ENCODE results near the gene OSTM1.

Gene OSTM1

DNA sequence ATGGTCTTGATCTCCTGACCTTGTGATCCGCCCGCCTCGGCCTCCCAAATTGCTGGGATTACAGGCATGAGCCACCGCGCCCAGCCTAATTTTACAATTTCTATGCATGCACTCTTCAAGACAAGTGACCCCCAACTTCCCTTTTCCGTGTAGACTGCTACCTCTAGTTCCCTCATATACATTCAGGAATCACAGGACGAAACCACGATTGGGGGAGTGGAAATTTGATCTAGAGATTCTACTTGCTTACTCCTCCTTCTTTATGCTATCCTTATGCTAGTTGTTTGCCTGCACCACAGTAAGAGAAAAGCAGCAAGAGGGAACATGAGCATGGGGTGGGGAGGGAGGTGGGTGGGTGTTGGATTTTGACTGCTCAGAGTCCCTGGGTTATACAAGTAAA, 34.9 kb downstream of the OSTM1 start:
- FAIRE-seq (no peak), DNase-seq (ENCODE audit: insufficient read length, low spot score) (no peak)
- no peak for TF ChIP-seq CTCF (IDR thresholded peaks at IDR 0.05; ENCODE audit: insufficient read depth, missing control alignments)

- TF ChIP-seq CTCF (IDR thresholded peaks at IDR 0.05; ENCODE audit: insufficient read depth, missing control alignments): no peak
- DNase-seq (ENCODE audit: insufficient read length, low spot score): no peak
- no peak for FAIRE-seq
Observed at GRCh38 chr6:108036884-108037283, 37.7 kb downstream of the OSTM1 start.

GRCh38 chr6:108031968-108032367, 42.6 kb downstream of the OSTM1 start:
- FAIRE-seq (no peak), DNase-seq (ENCODE audit: insufficient read length, low spot score) (no peak)
- TF ChIP-seq CTCF (IDR thresholded peaks at IDR 0.05; ENCODE audit: insufficient read depth, missing control alignments): no peak

DNA sequence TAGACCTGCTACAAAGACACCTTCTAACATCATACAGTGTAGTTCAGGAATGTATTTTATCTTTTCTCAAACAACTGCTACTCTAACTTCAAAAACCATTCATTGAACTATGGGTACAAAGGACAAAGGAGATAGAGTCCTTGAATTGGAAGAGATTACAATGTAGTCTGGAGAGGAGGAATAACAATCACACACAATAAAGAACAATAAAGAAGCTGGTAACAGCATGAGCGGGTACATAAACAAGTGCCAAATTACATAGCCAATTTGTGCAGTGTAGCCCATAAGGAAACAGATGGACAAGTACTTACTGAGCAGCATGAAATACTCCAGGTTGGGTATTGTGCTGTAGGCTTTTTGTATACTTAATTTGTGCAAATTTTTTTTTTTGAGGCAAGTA, 44.3 kb downstream of the OSTM1 start:
- DNase-seq (ENCODE audit: insufficient read length, low spot score) (no peak), FAIRE-seq (no peak)
- TF ChIP-seq CTCF (IDR thresholded peaks at IDR 0.05; ENCODE audit: insufficient read depth, missing control alignments): no peak

- peak; percentile 99 for FAIRE-seq
- no peak for TF ChIP-seq CTCF (IDR thresholded peaks at IDR 0.05; ENCODE audit: insufficient read depth, missing control alignments)
- peak; percentile 33 for DNase-seq (ENCODE audit: insufficient read length, low spot score)
Observed at GRCh38 chr6:108029226-108029921, 45.2 kb downstream of the OSTM1 start.

- no peak for TF ChIP-seq CTCF (IDR thresholded peaks at IDR 0.05; ENCODE audit: insufficient read depth, missing control alignments)
- no peak for FAIRE-seq
- no peak for DNase-seq (ENCODE audit: insufficient read length, low spot score)
Observed at GRCh38 chr6:108027594-108027993, 46.9 kb downstream of the OSTM1 start.

DNA sequence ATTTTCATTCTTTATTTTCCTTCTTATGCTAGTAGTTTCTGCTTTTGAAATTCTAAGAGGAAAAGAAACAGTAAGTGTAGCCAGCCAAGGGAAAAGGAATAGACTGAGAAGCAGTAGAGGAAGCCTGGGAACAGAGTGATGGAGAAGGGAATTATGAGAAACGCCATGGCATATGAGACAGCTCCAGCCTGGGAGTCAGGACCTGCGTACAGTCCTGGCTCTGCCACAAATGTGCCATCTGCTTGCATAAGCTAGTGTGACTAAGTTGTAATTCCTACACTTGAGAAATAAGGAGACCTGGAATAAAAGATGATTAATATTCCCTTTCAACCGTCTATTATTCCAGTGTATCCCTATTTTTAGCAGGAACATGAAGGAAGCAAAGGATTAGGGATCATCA, 47.5 kb downstream of the OSTM1 start:
- no peak for DNase-seq (ENCODE audit: insufficient read length, low spot score)
- FAIRE-seq: no peak
- no peak for TF ChIP-seq CTCF (IDR thresholded peaks at IDR 0.05; ENCODE audit: insufficient read depth, missing control alignments)

Data from D721Med (cell line).